GM19043 (cell line): ENCODE measurements around the gene LPCAT1.
"Not testable (repeated sequence)": the region's sequence is repeated elsewhere in the genome, so short reads cannot be mapped to it uniquely, and the experiment has no call there.

Experiments used
- ATAC-seq: cut with Tn5 transposase; IDR thresholded peaks from one replicate; pipeline ENCODE4 v1.9.1; 2021; ENCODE audit warnings: low read depth; ENCODE audit not compliant: unreplicated experiment

LPCAT1 gene

GRCh38 chr5:1510151-1510561 lies 13.6 kb downstream of the LPCAT1 start:
- ATAC-seq: no peak

- ATAC-seq: no peak
These were observed 14.2 kb downstream of the LPCAT1 start for GRCh38 chr5:1509346-1510085.

DNA sequence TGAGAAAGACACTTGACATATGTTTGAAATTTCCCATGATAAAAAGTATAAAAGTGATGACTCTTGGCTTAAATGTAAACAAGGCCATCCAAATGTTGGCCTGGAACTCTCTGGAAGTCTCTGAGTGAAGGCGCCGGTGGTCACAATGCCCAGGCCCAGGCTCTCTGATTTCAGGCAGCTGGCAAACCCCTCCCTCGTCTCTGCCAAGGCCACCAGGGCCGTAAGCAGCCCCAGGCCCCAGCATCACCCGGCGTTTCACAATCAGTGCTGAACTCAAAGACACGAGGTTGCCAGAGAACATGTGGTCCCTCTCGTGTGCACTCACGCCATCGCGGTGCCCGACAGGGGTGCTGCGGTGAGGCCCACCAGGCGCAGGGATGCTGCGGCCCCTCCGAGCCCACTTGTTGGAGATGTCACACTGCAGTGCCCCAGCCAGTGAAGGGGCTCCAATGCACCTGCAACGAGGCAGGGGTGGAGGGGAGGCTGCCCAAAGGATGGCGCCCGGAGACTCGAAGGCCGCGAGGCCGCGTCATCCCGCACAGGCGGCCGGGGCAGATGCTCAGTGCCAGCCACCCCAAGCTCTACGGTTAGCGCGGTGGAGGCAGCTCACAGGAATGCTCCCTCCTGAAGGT lies 15.0 kb downstream of the LPCAT1 start:
- ATAC-seq: no peak

DNA sequence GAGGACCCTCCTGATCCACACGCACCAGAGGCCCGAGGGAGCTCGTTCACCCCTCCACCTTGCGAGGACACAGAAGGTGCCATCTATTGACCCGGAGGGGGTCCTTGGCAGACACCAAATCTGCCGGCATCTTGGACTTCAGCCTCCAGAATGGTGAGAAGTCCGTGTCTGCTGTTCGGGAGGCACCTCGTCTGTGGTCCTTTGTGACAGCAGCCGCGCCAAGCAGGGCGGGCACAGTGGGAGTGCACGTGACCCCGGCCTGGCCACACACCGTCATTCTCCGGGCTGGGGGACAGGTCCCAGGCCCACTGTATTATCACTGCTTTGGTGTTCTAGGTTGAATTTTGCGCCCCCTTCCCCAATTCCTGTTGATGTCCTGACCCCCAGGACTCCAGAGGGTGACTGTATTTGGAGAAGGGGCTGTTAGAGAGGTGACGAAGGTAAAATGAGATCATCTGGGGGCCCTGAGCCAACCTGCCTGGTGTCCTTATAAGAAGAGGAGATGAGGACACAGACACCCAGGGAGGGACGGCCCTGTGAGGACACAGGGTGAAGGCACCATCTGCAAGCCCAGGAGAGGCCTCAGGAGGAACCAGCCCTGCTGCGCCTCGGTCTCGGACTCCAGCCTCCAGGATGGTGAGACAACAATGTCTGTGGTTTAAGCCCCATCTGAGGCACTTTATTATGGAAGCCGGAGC lies 15.7 kb downstream of the LPCAT1 start:
- ATAC-seq: no peak

DNA sequence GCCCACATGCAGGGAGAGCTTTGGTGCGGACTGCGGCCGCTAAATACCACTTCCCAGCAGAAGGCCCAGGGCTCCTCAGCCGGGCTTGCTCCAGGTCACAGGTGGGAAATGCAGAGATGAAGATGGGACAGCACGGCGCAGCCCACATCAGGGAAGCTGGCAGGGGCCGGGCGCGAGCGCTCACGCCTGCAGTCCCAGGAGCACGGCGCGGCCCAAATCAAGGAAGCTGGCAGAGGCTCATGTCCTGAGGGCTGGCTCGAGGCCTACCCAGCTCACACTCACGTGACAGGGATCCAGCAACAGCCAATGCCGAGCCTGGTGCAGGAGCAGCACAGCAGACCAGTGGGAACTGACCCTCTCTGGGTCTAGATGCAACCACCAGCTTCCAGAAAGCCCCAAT lies 16.3 kb downstream of the LPCAT1 start:
- no peak for ATAC-seq

GRCh38 chr5:1507014-1507375 lies 16.8 kb downstream of the LPCAT1 start:
- no peak for ATAC-seq

DNA sequence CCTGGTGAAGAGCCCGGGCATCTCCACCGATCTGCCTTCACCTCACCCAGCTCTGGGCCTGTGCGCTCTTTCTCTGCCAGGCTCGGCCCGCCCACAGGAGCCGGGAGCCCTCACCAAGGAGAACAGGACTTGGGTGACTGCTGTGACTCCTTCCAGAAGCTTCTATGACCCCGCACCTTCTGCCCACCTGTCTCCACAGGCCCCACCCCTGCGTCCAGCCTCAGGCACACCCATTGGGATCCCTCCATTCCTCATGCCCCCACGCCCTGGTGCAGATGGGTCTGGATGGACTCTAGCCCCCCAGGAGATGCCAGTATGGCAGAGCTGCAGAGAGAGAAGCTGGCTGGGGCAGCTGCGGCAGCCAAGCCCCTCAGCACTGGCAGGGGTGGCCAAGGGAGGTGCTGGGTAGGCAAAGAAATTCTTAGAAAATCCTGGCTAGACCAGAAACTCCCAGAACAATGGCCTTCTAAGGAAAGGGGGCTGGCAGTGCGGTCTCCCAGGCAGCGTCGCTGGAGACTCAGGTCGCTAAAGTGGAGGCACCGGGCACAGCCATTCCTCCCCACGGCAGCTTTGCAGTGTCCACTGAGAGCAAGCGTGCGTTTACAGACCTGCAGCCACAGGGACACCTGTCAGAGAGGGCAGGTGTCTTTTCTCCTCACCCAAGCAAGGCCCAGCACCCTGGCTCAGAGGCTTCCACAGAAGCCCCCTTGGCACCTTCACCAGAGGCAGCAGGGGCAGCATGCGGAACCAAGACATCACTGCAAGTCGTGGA lies 17.3 kb downstream of the LPCAT1 start:
- ATAC-seq: no peak

DNA sequence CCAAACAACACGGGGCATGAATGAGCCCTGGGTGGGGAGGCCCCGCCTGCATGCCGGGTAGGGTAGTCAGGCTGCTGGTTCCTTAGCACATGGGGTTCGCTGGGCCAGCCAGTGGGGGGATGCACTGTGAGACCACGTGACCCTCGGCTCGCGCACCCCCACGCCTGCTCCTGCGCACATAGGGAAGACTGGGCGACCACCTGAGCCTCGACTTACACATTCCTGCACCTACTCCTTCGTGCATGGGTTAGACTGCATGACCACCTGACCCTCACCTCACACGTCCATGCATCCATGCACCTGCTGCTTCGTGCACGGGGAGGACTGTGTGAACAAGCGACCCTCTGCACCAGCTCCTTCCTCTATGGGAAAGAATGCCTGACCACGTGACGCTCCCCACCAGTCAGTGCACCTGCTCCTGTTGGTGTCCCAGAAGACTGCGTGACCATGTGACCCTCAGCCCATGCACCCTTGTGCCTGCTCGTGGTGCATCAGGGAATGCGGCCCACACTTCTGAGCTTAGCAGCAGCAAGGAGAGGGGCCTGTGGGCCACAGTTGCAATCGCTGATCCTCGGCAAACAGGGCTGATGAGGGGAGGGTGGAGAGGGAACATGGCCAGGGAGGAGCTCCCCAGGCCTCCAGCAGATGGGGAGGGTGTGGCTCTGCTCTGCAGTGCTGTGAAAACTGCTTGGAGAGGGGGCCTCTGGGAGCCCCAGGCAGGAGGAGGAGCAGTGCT lies 18.1 kb downstream of the LPCAT1 start:
- no peak for ATAC-seq

GRCh38 chr5:1505089-1505488 lies 18.7 kb downstream of the LPCAT1 start:
- not testable (repeated sequence) for ATAC-seq

DNA sequence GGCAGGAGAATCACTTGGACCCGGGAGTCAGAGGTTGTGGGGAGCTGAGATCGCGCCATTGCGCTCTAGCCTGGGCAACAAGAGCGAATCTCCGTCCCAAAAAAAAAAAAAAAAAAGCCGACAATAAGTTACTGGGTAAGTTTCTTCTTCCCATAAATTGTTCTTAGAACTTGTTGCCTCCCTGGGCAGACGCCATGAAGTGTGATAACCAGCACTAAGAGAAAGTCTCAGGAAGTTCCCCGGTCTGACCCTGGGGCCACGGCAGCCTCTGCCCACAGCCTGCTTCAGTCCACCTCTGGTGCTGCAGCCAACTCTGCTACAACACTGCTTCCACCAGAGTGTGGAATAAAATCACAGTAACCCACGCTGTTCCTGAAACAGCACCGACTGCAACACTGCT lies 19.1 kb downstream of the LPCAT1 start:
- ATAC-seq: no peak

DNA sequence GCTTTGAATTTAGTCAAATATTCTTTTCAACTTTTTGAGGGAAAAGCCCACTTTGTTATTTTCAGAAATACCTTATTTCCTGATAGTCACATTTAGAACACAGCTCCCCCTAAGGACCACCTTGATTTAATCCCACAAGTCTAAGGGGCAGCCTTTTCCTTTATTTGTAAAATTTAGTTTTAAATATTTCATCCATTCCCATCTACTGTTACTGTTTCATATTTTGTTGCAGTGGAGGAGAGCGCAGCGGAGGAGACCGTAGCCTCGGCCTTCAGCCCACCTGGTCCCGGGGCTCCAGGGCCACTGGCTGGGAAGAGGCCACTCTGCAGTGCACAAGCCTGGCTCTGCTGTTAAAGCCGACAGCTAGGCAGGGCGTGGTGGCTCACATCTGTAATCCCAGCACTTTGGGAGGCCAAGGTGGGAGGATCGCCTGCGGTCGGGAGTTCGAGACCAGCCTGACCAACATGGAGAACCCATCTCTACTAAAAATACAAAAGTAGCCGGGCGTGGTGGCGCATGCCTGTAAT lies 19.6 kb downstream of the LPCAT1 start:
- no peak for ATAC-seq

GRCh38 chr5:1503241-1504068 lies 20.3 kb downstream of the LPCAT1 start:
- ATAC-seq: peak; percentile 30

GRCh38 chr5:1502737-1503120 lies 21.0 kb downstream of the LPCAT1 start:
- ATAC-seq: no peak

DNA sequence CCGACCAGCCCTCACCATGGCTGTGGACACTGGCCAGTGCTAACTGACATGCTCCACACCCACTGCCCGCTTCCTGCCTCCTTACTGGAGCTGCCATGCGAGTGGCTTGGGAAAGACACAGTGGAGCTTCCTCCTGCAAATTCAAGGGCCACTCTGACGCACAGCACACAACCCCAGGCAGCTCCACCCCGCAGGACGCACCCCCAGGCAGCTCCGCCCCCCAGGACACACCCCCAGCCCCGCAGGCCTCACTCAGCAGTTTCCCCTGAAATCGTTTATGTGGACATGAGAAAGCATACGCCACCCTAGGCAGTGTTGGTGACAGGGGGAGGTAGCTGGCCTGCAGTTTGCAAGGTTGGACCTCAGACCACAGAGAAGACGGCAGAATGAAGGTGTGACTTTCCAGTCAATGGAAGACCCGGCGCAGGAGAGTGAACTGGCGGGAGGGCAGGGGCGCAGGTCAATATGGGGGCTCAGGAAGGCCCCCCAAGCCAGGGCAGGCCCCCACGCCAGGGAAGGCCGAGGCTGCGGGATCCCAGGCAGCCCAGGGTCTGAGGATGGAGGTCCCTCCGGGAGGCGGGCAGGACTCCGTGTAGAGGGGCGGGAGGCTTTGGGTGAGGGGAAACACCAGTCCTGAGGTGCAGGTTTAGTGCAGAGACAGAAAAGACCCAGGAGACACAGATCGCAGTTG lies 21.6 kb downstream of the LPCAT1 start:
- peak; percentile 17 for ATAC-seq

GRCh38 chr5:1501372-1502045 lies 22.3 kb downstream of the LPCAT1 start:
- ATAC-seq: no peak

- no peak for ATAC-seq
These were observed 23.2 kb downstream of the LPCAT1 start for GRCh38 chr5:1500411-1501091.

DNA sequence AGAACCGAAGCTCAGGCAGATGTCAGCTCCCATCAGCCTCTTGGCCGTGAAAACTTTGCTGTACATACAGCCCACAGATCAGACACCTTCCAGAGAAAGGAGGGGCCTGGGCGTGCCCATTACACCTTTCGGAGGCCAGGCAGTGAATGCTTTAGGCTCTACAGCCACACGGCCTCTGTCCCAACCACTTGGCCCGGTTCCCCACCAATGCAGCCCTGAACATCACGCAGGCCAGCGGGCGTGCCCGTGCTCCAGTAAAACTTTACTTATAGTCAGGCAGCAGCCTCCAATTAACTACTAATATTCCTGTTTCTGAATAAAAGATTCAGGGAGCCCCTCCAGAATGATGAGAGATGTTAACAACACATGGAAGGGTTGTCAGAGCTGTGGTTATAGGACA lies 23.9 kb downstream of the LPCAT1 start:
- no peak for ATAC-seq
